ENCODE measurements around the gene NPRL2. TPM values are rescaled to one million over a fixed set of nuclear protein-coding genes. Genes with fewer than 3 reads are reported as not detected.

The NPRL2 gene
- total RNA-seq (33.2 and 34.6 TPM in 2 replicates), polyA plus RNA-seq (51.9 and 64.4 TPM in 2 replicates)

- no peak for TF ChIP-seq CTCF (IDR thresholded peaks at IDR 0.05; ENCODE audit: low read depth, low read length)
- DNase-seq (ENCODE audit: low read depth in 1 of 2, low spot score in 1 of 2), result peak; percentile 92 to 97
- H3K9me3 ChIP-seq (ENCODE audit: low read depth), result no peaks in the 10 kb centered on the region
- no peaks in the 10 kb centered on the region for H3K27me3 ChIP-seq
- H3K36me3 ChIP-seq, result peaks cover 10% of the 10 kb centered on the region
- peak within 1 kb of the TSS; percentile 75 for H3K27ac ChIP-seq
- H3K4me3 ChIP-seq, result peak within 1 kb of the TSS; percentile 89
- H3K4me1 ChIP-seq (ENCODE audit: low read depth), result peaks cover 8% of the 10 kb centered on the region
These were observed at the start of gene NPRL2, which contains the start of gene CYB561D2 for GRCh38 chr3:50350527-50351322. NPRL2 (minus strand) TSS chr3:50350775; CDS start chr3:50350652, 123 bp downstream. CYB561D2 (plus strand) TSS chr3:50350862; CDS start chr3:50351434, 572 bp downstream.

GRCh38 chr3:50396502-50396901 lies 45.9 kb upstream of the NPRL2 start:
- no peaks in the 10 kb centered on the region for H3K4me1 ChIP-seq (ENCODE audit: low read depth)
- no peaks in the 10 kb centered on the region for H3K36me3 ChIP-seq
- no peaks in the 10 kb centered on the region for H3K9me3 ChIP-seq (ENCODE audit: low read depth)
- DNase-seq (ENCODE audit: low read depth in 1 of 2, low spot score in 1 of 2), result no peak
- H3K27ac ChIP-seq, result no peak overlapping the region
- H3K27me3 ChIP-seq, result no peaks in the 10 kb centered on the region
- no peak for TF ChIP-seq CTCF (IDR thresholded peaks at IDR 0.05; ENCODE audit: low read depth, low read length)
- no peak overlapping the region for H3K4me3 ChIP-seq

GRCh38 chr3:50395070-50395860 lies 44.7 kb upstream of the NPRL2 start:
- no peak for TF ChIP-seq CTCF (IDR thresholded peaks at IDR 0.05; ENCODE audit: low read depth, low read length)
- Histone ChIP-seq H3K27me3 (no peaks in the 10 kb centered on the region), H3K4me3 (no peak overlapping the region), H3K4me1 (ENCODE audit: low read depth) (no peaks in the 10 kb centered on the region), H3K9me3 (ENCODE audit: low read depth) (no peaks in the 10 kb centered on the region), H3K36me3 (no peaks in the 10 kb centered on the region), H3K27ac (no peak overlapping the region)
- no peak for DNase-seq (ENCODE audit: low read depth in 1 of 2, low spot score in 1 of 2)

- DNase-seq (ENCODE audit: low read depth in 1 of 2, low spot score in 1 of 2), result no peak
- no peak overlapping the region for H3K4me3 ChIP-seq
- H3K27ac ChIP-seq, result no peak overlapping the region
- no peaks in the 10 kb centered on the region for H3K36me3 ChIP-seq
- TF ChIP-seq CTCF (IDR thresholded peaks at IDR 0.05; ENCODE audit: low read depth, low read length), result no peak
- no peaks in the 10 kb centered on the region for H3K4me1 ChIP-seq (ENCODE audit: low read depth)
- no peaks in the 10 kb centered on the region for H3K9me3 ChIP-seq (ENCODE audit: low read depth)
- no peaks in the 10 kb centered on the region for H3K27me3 ChIP-seq
These were observed 42.5 kb upstream of the NPRL2 start for GRCh38 chr3:50393061-50393460.

GRCh38 chr3:50392101-50392715 lies 41.6 kb upstream of the NPRL2 start:
- Histone ChIP-seq H3K27me3 (no peaks in the 10 kb centered on the region), H3K36me3 (no peaks in the 10 kb centered on the region), H3K27ac (no peak overlapping the region), H3K9me3 (ENCODE audit: low read depth) (no peaks in the 10 kb centered on the region), H3K4me3 (no peak overlapping the region), H3K4me1 (ENCODE audit: low read depth) (no peaks in the 10 kb centered on the region)
- no peak for DNase-seq (ENCODE audit: low read depth in 1 of 2, low spot score in 1 of 2)
- TF ChIP-seq CTCF (IDR thresholded peaks at IDR 0.05; ENCODE audit: low read depth, low read length), result no peak
